HG03196 (cell line): ENCODE results near the gene GLI3.

Experiments used
- ATAC-seq: cut with Tn5 transposase; IDR thresholded peaks from one replicate; pipeline ENCODE4 v1.9.1; 2021; ENCODE audit not compliant: unreplicated experiment

Gene GLI3

GRCh38 chr7:41940760-41941343 is 296.2 kb downstream of the GLI3 start:
- peak; percentile 72 for ATAC-seq

- ATAC-seq: no peak
These were observed 298.6 kb downstream of the GLI3 start for GRCh38 chr7:41938371-41938770.

- no peak for ATAC-seq
These were observed 303.6 kb downstream of the GLI3 start for GRCh38 chr7:41933427-41933826.

- ATAC-seq: no peak
These were observed 305.8 kb downstream of the GLI3 start for GRCh38 chr7:41931263-41931646.

- no peak for ATAC-seq
These were observed 306.3 kb downstream of the GLI3 start for GRCh38 chr7:41930538-41931262.

GRCh38 chr7:41928781-41929180 is 308.2 kb downstream of the GLI3 start:
- ATAC-seq: no peak

GRCh38 chr7:41928166-41928565 is 308.8 kb downstream of the GLI3 start:
- ATAC-seq: no peak

- no peak for ATAC-seq
These were observed 309.6 kb downstream of the GLI3 start for GRCh38 chr7:41927380-41927779.

- ATAC-seq: no peak
These were observed 311.1 kb downstream of the GLI3 start for GRCh38 chr7:41925946-41926345.

- no peak for ATAC-seq
These were observed 312.2 kb downstream of the GLI3 start for GRCh38 chr7:41924796-41925195.

- ATAC-seq: no peak
These were observed 314.6 kb downstream of the GLI3 start for GRCh38 chr7:41922373-41922772.

GRCh38 chr7:41921453-41921981 is 315.5 kb downstream of the GLI3 start:
- no peak for ATAC-seq

- ATAC-seq: no peak
These were observed 318.4 kb downstream of the GLI3 start for GRCh38 chr7:41918597-41918996.

- ATAC-seq: no peak
These were observed 320.5 kb downstream of the GLI3 start for GRCh38 chr7:41916450-41916927.

- no peak for ATAC-seq
These were observed 321.1 kb downstream of the GLI3 start for GRCh38 chr7:41915871-41916270.

GRCh38 chr7:41912851-41913567 is 324.0 kb downstream of the GLI3 start:
- ATAC-seq: no peak

- ATAC-seq: no peak
These were observed 324.6 kb downstream of the GLI3 start for GRCh38 chr7:41912426-41912825.

- ATAC-seq: no peak
These were observed 325.2 kb downstream of the GLI3 start for GRCh38 chr7:41911792-41912191.
